ENCODE data around the gene STAG1.
"Not testable (repeated sequence)": the region's sequence is repeated elsewhere in the genome, so short reads cannot be mapped to it uniquely, and the experiment has no call there.

GRCh38 chr3:136606216-136606615 lies 146.0 kb downstream of the STAG1 start:
- TF ChIP-seq POLR2A (IDR thresholded peaks at IDR 0.05; ENCODE audit: low read depth, low read length); PAX5 (IDR thresholded peaks at IDR 0.05; ENCODE audit: insufficient read depth, low read length, severe bottlenecking): not testable (repeated sequence)

Measured in GM12891 (cell line).